Kidney epithelial cell (primary cell): ENCODE results near the gene GZMH. TPM values are rescaled to one million over a fixed set of nuclear protein-coding genes. Genes with fewer than 3 reads are reported as not detected.
"Not testable (repeated sequence)": the region's sequence is repeated elsewhere in the genome, so short reads cannot be mapped to it uniquely, and the experiment has no call there.

ENCODE experiments used
- DNase-seq: peaks from one replicate; pipeline ENCODE4 v3.0.0-alpha.2; 2010; ENCODE audit warnings: low read depth
- H3K27me3 ChIP-seq: 2 replicates; pipeline ENCODE4 v1.6.0; 2011; ENCODE audit warnings: low read length; ENCODE audit not compliant: control insufficient read depth, insufficient read depth
- H3K36me3 ChIP-seq: 2 replicates; pipeline ENCODE4 v1.5.1; 2011; ENCODE audit warnings: low read length; ENCODE audit not compliant: control insufficient read depth, insufficient read depth
- H3K4me3 ChIP-seq: 2 replicates; pipeline ENCODE4 v1.5.1; 2011; ENCODE audit warnings: low read depth, mild to moderate bottlenecking, control low read depth, low read length
- total RNA-seq: library from RNA; depleted of rRNA; stranded (reverse); fragments of >200 nt; gene quantifications from 2 replicates; pipeline ENCODE4 v1.2.3, GENCODE V29; 2015
- TF ChIP-seq, protein P1 (sequence below): IDR thresholded peaks from 2 replicates; pipeline ENCODE4 v1.5.1; 2011; ENCODE audit warnings: mild to moderate bottlenecking, moderate library complexity, low read length, control low read depth, inconsistent platforms; ENCODE audit not compliant: insufficient read depth, poor library complexity, severe bottlenecking

Gene GZMH, protein sequence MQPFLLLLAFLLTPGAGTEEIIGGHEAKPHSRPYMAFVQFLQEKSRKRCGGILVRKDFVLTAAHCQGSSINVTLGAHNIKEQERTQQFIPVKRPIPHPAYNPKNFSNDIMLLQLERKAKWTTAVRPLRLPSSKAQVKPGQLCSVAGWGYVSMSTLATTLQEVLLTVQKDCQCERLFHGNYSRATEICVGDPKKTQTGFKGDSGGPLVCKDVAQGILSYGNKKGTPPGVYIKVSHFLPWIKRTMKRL
- total RNA-seq: not detected in 2 replicates

- no peak for DNase-seq
- Histone ChIP-seq H3K36me3 (no peaks in the 10 kb centered on the region), H3K27me3 (no peaks in the 10 kb centered on the region), H3K4me3 (no peak within 1 kb of the TSS)
- TF ChIP-seq, protein P1, sequence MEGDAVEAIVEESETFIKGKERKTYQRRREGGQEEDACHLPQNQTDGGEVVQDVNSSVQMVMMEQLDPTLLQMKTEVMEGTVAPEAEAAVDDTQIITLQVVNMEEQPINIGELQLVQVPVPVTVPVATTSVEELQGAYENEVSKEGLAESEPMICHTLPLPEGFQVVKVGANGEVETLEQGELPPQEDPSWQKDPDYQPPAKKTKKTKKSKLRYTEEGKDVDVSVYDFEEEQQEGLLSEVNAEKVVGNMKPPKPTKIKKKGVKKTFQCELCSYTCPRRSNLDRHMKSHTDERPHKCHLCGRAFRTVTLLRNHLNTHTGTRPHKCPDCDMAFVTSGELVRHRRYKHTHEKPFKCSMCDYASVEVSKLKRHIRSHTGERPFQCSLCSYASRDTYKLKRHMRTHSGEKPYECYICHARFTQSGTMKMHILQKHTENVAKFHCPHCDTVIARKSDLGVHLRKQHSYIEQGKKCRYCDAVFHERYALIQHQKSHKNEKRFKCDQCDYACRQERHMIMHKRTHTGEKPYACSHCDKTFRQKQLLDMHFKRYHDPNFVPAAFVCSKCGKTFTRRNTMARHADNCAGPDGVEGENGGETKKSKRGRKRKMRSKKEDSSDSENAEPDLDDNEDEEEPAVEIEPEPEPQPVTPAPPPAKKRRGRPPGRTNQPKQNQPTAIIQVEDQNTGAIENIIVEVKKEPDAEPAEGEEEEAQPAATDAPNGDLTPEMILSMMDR: no peak
Observed at GRCh38 chr14:24609655-24610344, at the start of gene GZMH. Gene GZMH, minus strand, starts transcription at chr14:24609685. Its CDS starts 72 bp downstream, at chr14:24609613.

- not testable (repeated sequence) for H3K36me3 ChIP-seq, H3K27me3 ChIP-seq, H3K4me3 ChIP-seq, DNase-seq
Observed at GRCh38 chr14:24648361-24648760, 38.9 kb upstream of the GZMH start.

DNA sequence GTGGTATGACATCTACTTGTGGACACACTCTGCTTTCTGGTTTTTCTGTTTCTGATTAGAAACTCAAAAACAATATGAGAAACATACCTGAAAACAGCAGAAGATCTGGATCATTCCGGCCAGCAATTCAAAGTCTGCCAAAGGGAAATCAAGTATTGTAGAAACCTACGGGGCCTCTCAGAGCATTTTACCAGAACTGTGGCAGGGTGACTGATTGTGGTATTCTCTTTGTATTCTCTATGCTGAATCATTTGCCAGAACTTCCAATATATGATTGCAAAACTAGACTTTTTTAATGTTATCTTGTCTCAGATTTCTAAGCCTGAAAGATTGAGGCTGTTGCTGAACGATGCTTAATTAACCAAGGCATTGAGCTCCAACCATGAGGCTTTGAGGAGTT lies 30.4 kb upstream of the GZMH start:
- TF ChIP-seq, protein P1: no peak
- H3K4me3 ChIP-seq: no peak overlapping the region
- no peak for DNase-seq
- no peaks in the 10 kb centered on the region for H3K36me3 ChIP-seq
- no peaks in the 10 kb centered on the region for H3K27me3 ChIP-seq

- TF ChIP-seq, protein P1: no peak
- no peaks in the 10 kb centered on the region for H3K36me3 ChIP-seq
- DNase-seq: no peak
- H3K27me3 ChIP-seq: no peaks in the 10 kb centered on the region
- no peak overlapping the region for H3K4me3 ChIP-seq
Observed at GRCh38 chr14:24639270-24639669, 29.8 kb upstream of the GZMH start.

- no peak for DNase-seq
- TF ChIP-seq, protein P1: no peak
- H3K27me3 ChIP-seq: no peaks in the 10 kb centered on the region
- no peaks in the 10 kb centered on the region for H3K36me3 ChIP-seq
- H3K4me3 ChIP-seq: no peak within 1 kb of the TSS
Observed at GRCh38 chr14:24634158-24634557, 24.7 kb upstream of the GZMH start, which contains the start of gene GZMB. Gene GZMB, minus strand, starts transcription at chr14:24634190. Its CDS starts 30 bp downstream, at chr14:24634160.

DNA sequence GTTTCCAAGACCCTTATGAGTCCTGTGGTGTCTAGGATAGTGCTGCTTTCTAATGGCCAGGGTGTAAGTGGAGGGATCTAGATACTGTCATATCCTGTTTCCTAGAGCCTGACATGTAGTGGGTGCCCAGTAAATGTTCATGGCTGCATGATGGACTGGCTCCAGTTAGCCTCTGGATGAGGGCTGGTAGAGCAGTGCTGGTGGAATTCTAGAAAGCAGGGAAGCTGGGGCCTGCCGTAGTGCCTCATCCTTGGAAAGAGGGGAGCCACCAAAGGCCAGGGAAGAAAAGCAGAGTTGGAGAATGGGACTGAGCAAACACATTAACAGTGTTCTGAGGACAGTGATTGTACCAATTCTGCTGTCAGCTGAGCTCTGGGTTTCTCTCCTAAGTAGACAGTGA lies 23.9 kb upstream of the GZMH start:
- TF ChIP-seq, protein P1: no peak
- DNase-seq: no peak
- Histone ChIP-seq H3K27me3 (no peaks in the 10 kb centered on the region), H3K36me3 (no peaks in the 10 kb centered on the region), H3K4me3 (no peak overlapping the region)
